HG02885 (cell line): ENCODE results near the gene CD22.

Experiments used
- ATAC-seq: cut with Tn5 transposase; IDR thresholded peaks from one replicate; pipeline ENCODE4 v1.9.1; 2021; ENCODE audit warnings: mild to moderate bottlenecking; ENCODE audit not compliant: unreplicated experiment, poor library complexity

The CD22 gene

GRCh38 chr19:35336166-35336955, 7.4 kb downstream of the CD22 start:
- ATAC-seq = no peak

- ATAC-seq = no peak
These were observed 8.4 kb downstream of the CD22 start for GRCh38 chr19:35337097-35337983.

- ATAC-seq = no peak
These were observed 9.0 kb downstream of the CD22 start for GRCh38 chr19:35337984-35338296.

- no peak for ATAC-seq
These were observed 11.4 kb downstream of the CD22 start for GRCh38 chr19:35340431-35340830.

- no peak for ATAC-seq
These were observed 12.0 kb downstream of the CD22 start for GRCh38 chr19:35341006-35341405.

- ATAC-seq = no peak
These were observed 12.7 kb downstream of the CD22 start for GRCh38 chr19:35341565-35342225.

GRCh38 chr19:35342430-35342829, 13.4 kb downstream of the CD22 start:
- ATAC-seq = no peak

- ATAC-seq = no peak
These were observed 15.6 kb downstream of the CD22 start for GRCh38 chr19:35344511-35345031.

- no peak for ATAC-seq
These were observed 16.7 kb downstream of the CD22 start for GRCh38 chr19:35345671-35346111.

GRCh38 chr19:35346193-35347052, 17.4 kb downstream of the CD22 start:
- peak; percentile 44 for ATAC-seq

GRCh38 chr19:35347171-35347929, 18.4 kb downstream of the CD22 start, which contains the start of gene FFAR1:
FFAR1 (plus strand) TSS chr19:35347902; CDS start chr19:35351552, 3,650 bp downstream.
- peak; percentile 45 for ATAC-seq

- ATAC-seq = no peak
These were observed 18.9 kb downstream of the CD22 start for GRCh38 chr19:35347930-35348298.

- no peak for ATAC-seq
These were observed 20.1 kb downstream of the CD22 start for GRCh38 chr19:35348911-35349611.

GRCh38 chr19:35349614-35350521, 20.9 kb downstream of the CD22 start:
- ATAC-seq = no peak

GRCh38 chr19:35350591-35350990, 21.6 kb downstream of the CD22 start:
- ATAC-seq = no peak

GRCh38 chr19:35351411-35352176, 22.6 kb downstream of the CD22 start:
- ATAC-seq = no peak

GRCh38 chr19:35352177-35352447, 23.1 kb downstream of the CD22 start:
- no peak for ATAC-seq
